HepG2 (cell line): ENCODE measurements around the gene ABHD2. TPM values are rescaled to one million over a fixed set of nuclear protein-coding genes. Genes with fewer than 3 reads are reported as not detected.

ENCODE experiments used
- ARID3A ChIP-seq: IDR thresholded peaks from 2 replicates; pipeline ENCODE4 v1.6.1; 2012; ENCODE audit warnings: low read depth, low read length, improper control_type of control experiment
- ATM ChIP-seq: fragments of 450-650 bp; IDR thresholded peaks from 2 replicates; pipeline ENCODE4 v1.7.1; 2017; ENCODE audit warnings: mild to moderate bottlenecking, borderline replicate concordance
- ETV5 ChIP-seq: IDR thresholded peaks from 2 replicates; pipeline ENCODE4 v1.6.1; 2018; ENCODE audit warnings: missing biosample characterization, missing genetic modification reagents, inconsistent platforms, borderline replicate concordance
- FOXA1 ChIP-seq, 2 experiments: fragments of 450-650 bp in 1 of 2; sonication (generic) in 1 of 2; formaldehyde crosslinking in 1 of 2; IDR thresholded peaks; 2 replicates each; pipeline versions ENCODE4 v1.4.0 to v1.6.1; 2016 to 2020; ENCODE audit warnings: missing genetic modification reagents in 1 of 2
- FUBP1 ChIP-seq: sonication (generic); formaldehyde crosslinking; IDR thresholded peaks from 2 replicates; pipeline ENCODE4 v1.5.1; 2020; ENCODE audit warnings: missing genetic modification reagents, mild to moderate bottlenecking, borderline replicate concordance
- HDAC6 ChIP-seq: fragments of 200-600 bp; sonication (generic); IDR thresholded peaks from 2 replicates; pipeline ENCODE4 v1.7.0; 2017; ENCODE audit warnings: mild to moderate bottlenecking, antibody characterized with exemption, low read length, low read depth
- JUN ChIP-seq: sonication (generic); formaldehyde crosslinking; IDR thresholded peaks from 2 replicates; pipeline ENCODE4 v1.4.0; 2020; ENCODE audit warnings: mild to moderate bottlenecking, missing genetic modification reagents
- MIER3 ChIP-seq: IDR thresholded peaks from 2 replicates; pipeline ENCODE4 v1.6.1; 2016; ENCODE audit warnings: missing compliant biosample characterization, borderline replicate concordance
- PHB2 ChIP-seq: fragments of 450-650 bp; IDR thresholded peaks from 2 replicates; pipeline ENCODE4 v1.6.1; 2018; ENCODE audit not compliant: partially characterized antibody
- PHF8 ChIP-seq: sonication (generic); formaldehyde crosslinking; IDR thresholded peaks from 2 replicates; pipeline ENCODE4 v1.5.0; 2020; ENCODE audit warnings: missing genetic modification reagents
- POLR2A ChIP-seq, 2 experiments: IDR thresholded peaks; 2 replicates each; pipeline ENCODE4 v1.6.1; 2011; ENCODE audit warnings: low read depth in 2 of 2, low read length in 2 of 2, mild to moderate bottlenecking in 1 of 2, moderate library complexity in 1 of 2; ENCODE audit not compliant: insufficient read depth in 1 of 2
- REPIN1 ChIP-seq: sonication (generic); formaldehyde crosslinking; IDR thresholded peaks from 2 replicates; pipeline ENCODE4 v1.8.0; 2022; ENCODE audit warnings: missing genetic modification reagents, low read depth, mild to moderate bottlenecking, borderline replicate concordance
- RNF219 ChIP-seq: sonication (generic); formaldehyde crosslinking; IDR thresholded peaks from 2 replicates; pipeline ENCODE4 v1.5.0; 2020; ENCODE audit warnings: mild to moderate bottlenecking, missing genetic modification reagents
- SIN3B ChIP-seq: fragments of 150-350 bp; IDR thresholded peaks from 2 replicates; pipeline ENCODE4 v1.6.1; 2014; ENCODE audit warnings: low read length
- SIX1 ChIP-seq: sonication (generic); formaldehyde crosslinking; IDR thresholded peaks from 2 replicates; pipeline ENCODE4 v1.4.0; 2020; ENCODE audit warnings: missing genetic modification reagents, borderline replicate concordance
- SNRNP70 ChIP-seq: fragments of 200-400 bp; formaldehyde crosslinking; IDR thresholded peaks from 2 replicates; pipeline ENCODE4 v1.6.1; 2017; ENCODE audit warnings: mild to moderate bottlenecking, low read depth, low read length, moderate library complexity
- SPEN ChIP-seq: sonication (generic); formaldehyde crosslinking; IDR thresholded peaks from 2 replicates; pipeline ENCODE4 v1.5.1; 2020; ENCODE audit warnings: low read depth, mild to moderate bottlenecking, missing genetic modification reagents
- SRSF1 ChIP-seq: fragments of 200-400 bp; formaldehyde crosslinking; optimal IDR thresholded peaks from 2 replicates; pipeline ENCODE3; 2017; ENCODE audit warnings: mild to moderate bottlenecking, low read depth, low read length, moderate library complexity
- SYNCRIP ChIP-seq: fragments of 200-400 bp; formaldehyde crosslinking; IDR thresholded peaks from 2 replicates; pipeline ENCODE4 v1.6.1; 2018; ENCODE audit warnings: mild to moderate bottlenecking, low read depth, low read length; ENCODE audit not compliant: insufficient read depth
- TCF12 ChIP-seq, 2 experiments: fragments of 450-650 bp in 1 of 2; sonication (generic) in 1 of 2; formaldehyde crosslinking in 1 of 2; IDR thresholded peaks; 2 replicates each; pipeline versions ENCODE4 v1.6.1 to v1.8.0; 2017 to 2022; ENCODE audit warnings: antibody characterized with exemption in 1 of 2, mild to moderate bottlenecking in 1 of 2, missing genetic modification reagents in 1 of 2, moderate library complexity in 1 of 2
- XBP1 ChIP-seq: sonication (generic); formaldehyde crosslinking; IDR thresholded peaks from 2 replicates; pipeline ENCODE4 v1.5.0; 2020; ENCODE audit warnings: missing genetic modification reagents
- ZBTB21 ChIP-seq: sonication (generic); formaldehyde crosslinking; IDR thresholded peaks from 2 replicates; pipeline ENCODE4 v1.4.0; 2020; ENCODE audit warnings: missing genetic modification reagents
- ZFP36L1 ChIP-seq: sonication (generic); formaldehyde crosslinking; IDR thresholded peaks from 2 replicates; pipeline ENCODE4 v1.8.0; 2022; ENCODE audit warnings: mild to moderate bottlenecking, missing genetic modification reagents, moderate library complexity
- ZNF207 ChIP-seq: fragments of 450-650 bp; IDR thresholded peaks from 2 replicates; pipeline ENCODE4 v1.6.1; 2016; ENCODE audit warnings: antibody characterized with exemption, borderline replicate concordance
- ZNF644 ChIP-seq: IDR thresholded peaks from 2 replicates; pipeline ENCODE4 v1.6.1; 2016; ENCODE audit warnings: low read depth
- ZNF749 ChIP-seq: sonication (generic); formaldehyde crosslinking; IDR thresholded peaks from 2 replicates; pipeline ENCODE4 v1.8.0; 2022; ENCODE audit warnings: mild to moderate bottlenecking, missing genetic modification reagents, moderate library complexity, borderline replicate concordance
- polyA plus RNA-seq, 8 experiments: library from polyadenylated mRNA; depleted of rRNA in 3 of 8; stranded (reverse) in 7 of 8; unstranded in 1 of 8; fragments of >200 nt; fragmentation: Illumina TruSeq in 4 of 8; extraction: Trizol in 4 of 8; gene quantifications; 2 replicates each; pipeline versions ENCODE4 v1.2.1 to v1.2.3, GENCODE V29; 2011 to 2016; ENCODE audit warnings: low read depth in 4 of 8, missing spikeins in 1 of 8, mixed read lengths in 1 of 8; ENCODE audit not compliant: insufficient read depth in 1 of 8
- total RNA-seq, 5 experiments: library from RNA; depleted of rRNA; stranded (reverse); fragments of >200 nt; fragmentation: Illumina TruSeq; extraction: Trizol; gene quantifications; 2 replicates each; pipeline ENCODE4 v1.2.3, GENCODE V29; 2016; ENCODE audit warnings: low read depth in 1 of 5

Gene ABHD2
- total and polyA plus RNA-seq, 2 of the 13 experiments (the other 11 are each of a cell fraction or from before 2014, with no cell fraction given) = 14.8 to 22.4 TPM

GRCh38 chr15:89206908-89207331, 118.7 kb downstream of the ABHD2 start (continued):
- no peak for TF ChIP-seq SNRNP70
- no peak for TF ChIP-seq XBP1 (CRISPR knock-in tag)
- no peak for TF ChIP-seq FUBP1 (CRISPR knock-in tag)
- no peak for TF ChIP-seq ZNF644
- TF ChIP-seq ARID3A = no peak
- TF ChIP-seq POLR2A (IDR thresholded peaks at IDR 0.05; ENCODE audit: insufficient read depth in 1 of 2, low read depth in 2 of 2, low read length in 2 of 2) = no peak
- TF ChIP-seq ZFP36L1 (CRISPR knock-in tag) = no peak
- TF ChIP-seq ZBTB21 (CRISPR knock-in tag) = no peak
- TF ChIP-seq SRSF1 = no peak
- TF ChIP-seq ZNF207 = no peak
- TF ChIP-seq MIER3 (CRISPR knock-in tag) = no peak
- 0 out of 2 replicates have a peak, but pooled peaks have one; percentile 12 for TF ChIP-seq ETV5 (CRISPR knock-in tag)
- TF ChIP-seq ATM = no peak
- no peak for TF ChIP-seq RNF219 (CRISPR knock-in tag)
- TF ChIP-seq REPIN1 (CRISPR knock-in tag) = no peak
- TF ChIP-seq JUN (CRISPR knock-in tag) = no peak
- TF ChIP-seq ZNF749 (CRISPR knock-in tag) = no peak
- TF ChIP-seq HDAC6 = no peak
- TF ChIP-seq PHB2 = no peak
- no peak for TF ChIP-seq PHF8 (CRISPR knock-in tag)
- TF ChIP-seq SPEN (CRISPR knock-in tag) = no peak
- TF ChIP-seq SIN3B = no peak
- TF ChIP-seq FOXA1 (IDR thresholded peaks at IDR 0.05) = no peak
- no peak for TF ChIP-seq FOXA1 (CRISPR knock-in tag; IDR thresholded peaks at IDR 0.05)
- no peak for TF ChIP-seq TCF12 (IDR thresholded peaks at IDR 0.05)
- no peak for TF ChIP-seq TCF12 (CRISPR knock-in tag; IDR thresholded peaks at IDR 0.05)
- no peak for TF ChIP-seq SIX1 (CRISPR knock-in tag)
- TF ChIP-seq SYNCRIP = no peak
